ENCODE results near the gene HTR3E.
A peak's percentile ranks its signal among the peaks of the same experiment; 100 is the strongest.

DNA sequence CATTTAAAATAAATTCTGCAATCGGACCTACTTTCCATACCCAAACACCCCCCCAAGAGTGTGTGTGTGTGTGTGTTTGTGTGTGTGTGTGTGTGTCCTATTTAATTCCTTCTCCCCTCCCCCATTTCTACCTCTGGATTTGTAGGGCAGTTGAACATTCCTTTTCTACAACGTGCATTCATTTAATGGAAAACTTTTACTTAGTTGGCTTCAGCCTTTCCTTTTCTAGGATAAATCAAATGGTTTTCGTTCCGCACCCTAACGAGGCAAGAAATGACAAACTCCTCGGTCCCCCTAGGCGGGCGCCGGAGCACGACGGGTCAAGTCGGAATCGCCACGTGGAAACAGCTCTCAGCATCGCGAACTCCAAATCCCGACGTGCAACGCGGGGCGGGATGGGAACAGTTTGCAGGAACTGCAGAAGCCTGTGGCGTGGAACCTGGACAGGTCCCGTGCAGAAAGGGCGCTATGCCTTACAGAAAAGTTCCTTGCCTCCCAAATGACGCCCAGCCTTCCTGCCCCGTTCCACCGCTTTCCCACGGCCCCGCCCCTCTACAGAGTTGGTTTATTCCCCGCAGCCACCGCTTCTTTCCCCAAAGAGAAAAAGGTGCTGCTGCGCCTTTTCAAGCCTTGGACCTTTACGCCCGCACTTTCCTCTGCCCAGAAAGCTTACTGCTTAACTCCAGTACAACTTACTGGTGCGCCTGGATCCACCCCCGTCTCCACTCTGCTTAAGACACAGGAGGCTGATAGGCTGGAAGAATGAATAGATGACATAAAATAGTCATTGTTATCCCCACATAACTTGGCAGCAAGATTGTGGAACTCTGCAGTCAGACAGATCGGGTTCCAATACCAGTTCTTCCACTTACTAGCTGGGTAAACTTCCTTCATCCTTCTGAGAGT, 37.2 kb downstream of the HTR3E start:
- TF ChIP-seq NR1H2 (CRISPR knock-in tag; IDR thresholded peaks at IDR 0.05): no peak
- TF ChIP-seq ZNF263 (CRISPR knock-in tag; IDR thresholded peaks at IDR 0.05; ENCODE audit: low read depth): no peak
- TF ChIP-seq, protein P1, sequence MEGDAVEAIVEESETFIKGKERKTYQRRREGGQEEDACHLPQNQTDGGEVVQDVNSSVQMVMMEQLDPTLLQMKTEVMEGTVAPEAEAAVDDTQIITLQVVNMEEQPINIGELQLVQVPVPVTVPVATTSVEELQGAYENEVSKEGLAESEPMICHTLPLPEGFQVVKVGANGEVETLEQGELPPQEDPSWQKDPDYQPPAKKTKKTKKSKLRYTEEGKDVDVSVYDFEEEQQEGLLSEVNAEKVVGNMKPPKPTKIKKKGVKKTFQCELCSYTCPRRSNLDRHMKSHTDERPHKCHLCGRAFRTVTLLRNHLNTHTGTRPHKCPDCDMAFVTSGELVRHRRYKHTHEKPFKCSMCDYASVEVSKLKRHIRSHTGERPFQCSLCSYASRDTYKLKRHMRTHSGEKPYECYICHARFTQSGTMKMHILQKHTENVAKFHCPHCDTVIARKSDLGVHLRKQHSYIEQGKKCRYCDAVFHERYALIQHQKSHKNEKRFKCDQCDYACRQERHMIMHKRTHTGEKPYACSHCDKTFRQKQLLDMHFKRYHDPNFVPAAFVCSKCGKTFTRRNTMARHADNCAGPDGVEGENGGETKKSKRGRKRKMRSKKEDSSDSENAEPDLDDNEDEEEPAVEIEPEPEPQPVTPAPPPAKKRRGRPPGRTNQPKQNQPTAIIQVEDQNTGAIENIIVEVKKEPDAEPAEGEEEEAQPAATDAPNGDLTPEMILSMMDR (IDR thresholded peaks at IDR 0.05): no peak
- TF ChIP-seq FOXK1 (CRISPR knock-in tag; IDR thresholded peaks at IDR 0.05): peak; percentile 63; the same call in 1 of the 2 replicates
- TF ChIP-seq, protein P2, sequence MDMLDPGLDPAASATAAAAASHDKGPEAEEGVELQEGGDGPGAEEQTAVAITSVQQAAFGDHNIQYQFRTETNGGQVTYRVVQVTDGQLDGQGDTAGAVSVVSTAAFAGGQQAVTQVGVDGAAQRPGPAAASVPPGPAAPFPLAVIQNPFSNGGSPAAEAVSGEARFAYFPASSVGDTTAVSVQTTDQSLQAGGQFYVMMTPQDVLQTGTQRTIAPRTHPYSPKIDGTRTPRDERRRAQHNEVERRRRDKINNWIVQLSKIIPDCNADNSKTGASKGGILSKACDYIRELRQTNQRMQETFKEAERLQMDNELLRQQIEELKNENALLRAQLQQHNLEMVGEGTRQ (CRISPR knock-in tag; IDR thresholded peaks at IDR 0.05): peak; percentile 57; the same call in 1 of the 2 replicates
- peak; percentile 50; the same call in 1 of the 2 replicates for TF ChIP-seq GABPB1 (CRISPR knock-in tag; IDR thresholded peaks at IDR 0.05)
- no peak for TF ChIP-seq MXD4 (CRISPR knock-in tag; IDR thresholded peaks at IDR 0.05; ENCODE audit: borderline replicate concordance)
- TF ChIP-seq ZNF138 (CRISPR knock-in tag; conservative IDR thresholded peaks at IDR 0.05): no peak
- TF ChIP-seq, protein P3, sequence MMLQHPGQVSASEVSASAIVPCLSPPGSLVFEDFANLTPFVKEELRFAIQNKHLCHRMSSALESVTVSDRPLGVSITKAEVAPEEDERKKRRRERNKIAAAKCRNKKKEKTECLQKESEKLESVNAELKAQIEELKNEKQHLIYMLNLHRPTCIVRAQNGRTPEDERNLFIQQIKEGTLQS (CRISPR knock-in tag; conservative IDR thresholded peaks at IDR 0.05): no peak
- no peak for TF ChIP-seq ZNF121 (CRISPR knock-in tag; IDR thresholded peaks at IDR 0.05)
- no peak for TF ChIP-seq NR3C1 (CRISPR knock-in tag; conservative IDR thresholded peaks at IDR 0.05; ENCODE audit: low read depth)
- no peak for TF ChIP-seq GTF2I (CRISPR knock-in tag; conservative IDR thresholded peaks at IDR 0.05)
- 0 out of 2 replicates have a peak, but pooled peaks have one; percentile 21 for TF ChIP-seq SP1 (CRISPR knock-in tag; conservative IDR thresholded peaks at IDR 0.05)
